ENCODE measurements around the gene ULK4. TPM values are rescaled to one million over a fixed set of nuclear protein-coding genes. Genes with fewer than 3 reads are reported as not detected.
A peak's percentile ranks its signal among the peaks of the same experiment; 100 is the strongest.

Gene ULK4
- total RNA-seq, 2 donors from 2014 or later, result 11.1 to 17.9 TPM

- Mint-ChIP-seq H3K4me1 (peaks cover 67% of the 10 kb centered on the region), H3K27ac (no peak overlapping the region), H3K4me3 (no peak overlapping the region), H3K9me3 (no peaks in the 10 kb centered on the region), H3K27me3 (ENCODE audit: insufficient read depth) (no peaks in the 10 kb centered on the region), H3K36me3 (ENCODE audit: low read depth) (peaks cover 11% of the 10 kb centered on the region)
- Histone ChIP-seq H3K4me3 (ENCODE audit: low read length) (peak overlapping the region; percentile 25), H3K9me3 (ENCODE audit: control insufficient read depth, low read length) (peaks cover 5% of the 10 kb centered on the region), H3K27me3 (ENCODE audit: control insufficient read depth, insufficient read depth, low read length, poor library complexity, severe bottlenecking) (no peaks in the 10 kb centered on the region), H3K36me3 (ENCODE audit: control insufficient read depth, insufficient read depth, low read length) (peaks cover 18% of the 10 kb centered on the region), H3K27ac (ENCODE audit: low read depth, low read length) (no peak overlapping the region), H3K4me1 (ENCODE audit: control insufficient read depth, insufficient read depth, low read length) (peaks cover 20% of the 10 kb centered on the region), H3K9ac (ENCODE audit: extremely low read depth, low read length, poor library complexity, severe bottlenecking) (no peak overlapping the region)
- DNase-seq, result no peak
- TF ChIP-seq CTCF (conservative IDR thresholded peaks at IDR 0.05), result no peak
- WGBS, 2 experiments (ENCODE audit: insufficient coverage in 1 of 2, insufficient read length in 1 of 2), result 92% methylated on average over 5 to 9 of the region's 9 CpGs
These were observed 756.3 kb downstream of the ULK4 start for GRCh38 chr3:41205591-41205990.

DNA sequence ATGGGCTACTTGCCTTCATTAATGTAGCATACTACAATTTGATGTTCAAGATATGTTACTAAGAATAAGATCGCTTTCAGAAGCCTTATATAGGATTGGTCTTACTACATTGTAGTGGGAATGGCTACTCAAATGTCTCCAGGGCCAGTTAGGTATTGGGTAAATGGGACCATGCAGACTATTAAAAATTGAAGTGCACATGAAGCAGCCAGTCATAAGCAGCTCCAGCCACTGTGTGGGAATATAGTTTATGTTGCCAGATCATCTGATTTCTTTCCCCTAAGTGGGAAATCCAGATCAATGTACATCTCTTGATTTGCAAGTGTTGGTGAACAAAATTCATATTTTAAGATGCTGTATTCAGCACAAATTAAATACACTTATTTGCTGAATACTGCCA lies 757.5 kb downstream of the ULK4 start:
- Histone ChIP-seq H3K27me3 (ENCODE audit: control insufficient read depth, insufficient read depth, low read length, poor library complexity, severe bottlenecking) (no peaks in the 10 kb centered on the region), H3K4me1 (ENCODE audit: control insufficient read depth, insufficient read depth, low read length) (peaks cover 20% of the 10 kb centered on the region), H3K36me3 (ENCODE audit: control insufficient read depth, insufficient read depth, low read length) (peaks cover 9% of the 10 kb centered on the region), H3K9ac (ENCODE audit: extremely low read depth, low read length, poor library complexity, severe bottlenecking) (no peak overlapping the region), H3K4me3 (ENCODE audit: low read length) (peak overlapping the region; percentile 94), H3K9me3 (ENCODE audit: control insufficient read depth, low read length) (peaks cover 3% of the 10 kb centered on the region), H3K27ac (ENCODE audit: low read depth, low read length) (no peak overlapping the region)
- H3K4me1 Mint-ChIP-seq, result peaks cover 67% of the 10 kb centered on the region
- TF ChIP-seq CTCF (conservative IDR thresholded peaks at IDR 0.05), result no peak
- H3K4me3 Mint-ChIP-seq, result peak overlapping the region; percentile 89
- DNase-seq, result no peak
- WGBS, 2 experiments (ENCODE audit: insufficient coverage in 1 of 2, insufficient read length in 1 of 2), result 90 to 100% methylated on average over 1 of the region's 1 CpG
- no peaks in the 10 kb centered on the region for H3K27me3 Mint-ChIP-seq (ENCODE audit: insufficient read depth)
- H3K36me3 Mint-ChIP-seq (ENCODE audit: low read depth), result peaks cover 4% of the 10 kb centered on the region
- no peak overlapping the region for H3K27ac Mint-ChIP-seq
- H3K9me3 Mint-ChIP-seq, result no peaks in the 10 kb centered on the region

- DNase-seq, result no peak
- no peaks in the 10 kb centered on the region for H3K9me3 ChIP-seq (ENCODE audit: control insufficient read depth, low read length)
- H3K27me3 ChIP-seq (ENCODE audit: control insufficient read depth, insufficient read depth, low read length, poor library complexity, severe bottlenecking), result no peaks in the 10 kb centered on the region
- H3K27me3 Mint-ChIP-seq (ENCODE audit: insufficient read depth), result no peaks in the 10 kb centered on the region
- no peak overlapping the region for H3K27ac Mint-ChIP-seq
- H3K9ac ChIP-seq (ENCODE audit: extremely low read depth, low read length, poor library complexity, severe bottlenecking), result no peak overlapping the region
- H3K36me3 Mint-ChIP-seq (ENCODE audit: low read depth), result peaks cover 2% of the 10 kb centered on the region
- H3K27ac ChIP-seq (ENCODE audit: low read depth, low read length), result no peak overlapping the region
- H3K4me1 ChIP-seq (ENCODE audit: control insufficient read depth, insufficient read depth, low read length), result peaks cover 22% of the 10 kb centered on the region
- H3K36me3 ChIP-seq (ENCODE audit: control insufficient read depth, insufficient read depth, low read length), result peaks cover 5% of the 10 kb centered on the region
- H3K9me3 Mint-ChIP-seq, result no peaks in the 10 kb centered on the region
- H3K4me3 Mint-ChIP-seq, result peak overlapping the region; percentile 89
- TF ChIP-seq CTCF (conservative IDR thresholded peaks at IDR 0.05), result peak; percentile 68
- H3K4me3 ChIP-seq (ENCODE audit: low read length), result peak overlapping the region; percentile 94
- H3K4me1 Mint-ChIP-seq, result peaks cover 62% of the 10 kb centered on the region
These were observed 759.0 kb downstream of the ULK4 start for GRCh38 chr3:41202834-41203345.

All from endodermal cell (in vitro differentiated cells).